Measurements from ENCODE around the gene TUBB6.

DNA sequence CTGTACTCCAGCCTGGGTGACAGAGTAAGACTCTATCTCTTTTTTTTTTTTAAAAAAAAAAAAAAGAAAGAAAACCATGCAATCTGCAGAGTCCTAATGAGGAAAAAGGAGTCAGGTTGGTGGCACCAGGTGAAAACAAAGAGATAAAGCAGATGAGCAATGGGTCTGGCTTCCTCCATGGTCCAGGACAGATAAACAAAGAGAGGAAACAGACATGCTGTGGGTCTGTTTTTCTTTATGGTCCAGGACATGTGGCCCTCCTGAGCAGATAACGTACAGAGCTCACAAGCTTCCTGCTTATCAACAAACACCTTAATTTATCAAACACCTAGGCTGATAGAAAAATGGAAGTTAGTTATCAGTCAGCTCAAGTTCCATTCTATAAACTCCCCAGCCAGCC, 24.4 kb upstream of the TUBB6 start:
- no peak for TF ChIP-seq ZFP37 (tag by site-specific recombination; IDR thresholded peaks at IDR 0.05)
- TF ChIP-seq, protein P1, sequence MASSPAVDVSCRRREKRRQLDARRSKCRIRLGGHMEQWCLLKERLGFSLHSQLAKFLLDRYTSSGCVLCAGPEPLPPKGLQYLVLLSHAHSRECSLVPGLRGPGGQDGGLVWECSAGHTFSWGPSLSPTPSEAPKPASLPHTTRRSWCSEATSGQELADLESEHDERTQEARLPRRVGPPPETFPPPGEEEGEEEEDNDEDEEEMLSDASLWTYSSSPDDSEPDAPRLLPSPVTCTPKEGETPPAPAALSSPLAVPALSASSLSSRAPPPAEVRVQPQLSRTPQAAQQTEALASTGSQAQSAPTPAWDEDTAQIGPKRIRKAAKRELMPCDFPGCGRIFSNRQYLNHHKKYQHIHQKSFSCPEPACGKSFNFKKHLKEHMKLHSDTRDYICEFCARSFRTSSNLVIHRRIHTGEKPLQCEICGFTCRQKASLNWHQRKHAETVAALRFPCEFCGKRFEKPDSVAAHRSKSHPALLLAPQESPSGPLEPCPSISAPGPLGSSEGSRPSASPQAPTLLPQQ (tag by site-specific recombination; IDR thresholded peaks at IDR 0.05): no peak
- TF ChIP-seq, protein P2, sequence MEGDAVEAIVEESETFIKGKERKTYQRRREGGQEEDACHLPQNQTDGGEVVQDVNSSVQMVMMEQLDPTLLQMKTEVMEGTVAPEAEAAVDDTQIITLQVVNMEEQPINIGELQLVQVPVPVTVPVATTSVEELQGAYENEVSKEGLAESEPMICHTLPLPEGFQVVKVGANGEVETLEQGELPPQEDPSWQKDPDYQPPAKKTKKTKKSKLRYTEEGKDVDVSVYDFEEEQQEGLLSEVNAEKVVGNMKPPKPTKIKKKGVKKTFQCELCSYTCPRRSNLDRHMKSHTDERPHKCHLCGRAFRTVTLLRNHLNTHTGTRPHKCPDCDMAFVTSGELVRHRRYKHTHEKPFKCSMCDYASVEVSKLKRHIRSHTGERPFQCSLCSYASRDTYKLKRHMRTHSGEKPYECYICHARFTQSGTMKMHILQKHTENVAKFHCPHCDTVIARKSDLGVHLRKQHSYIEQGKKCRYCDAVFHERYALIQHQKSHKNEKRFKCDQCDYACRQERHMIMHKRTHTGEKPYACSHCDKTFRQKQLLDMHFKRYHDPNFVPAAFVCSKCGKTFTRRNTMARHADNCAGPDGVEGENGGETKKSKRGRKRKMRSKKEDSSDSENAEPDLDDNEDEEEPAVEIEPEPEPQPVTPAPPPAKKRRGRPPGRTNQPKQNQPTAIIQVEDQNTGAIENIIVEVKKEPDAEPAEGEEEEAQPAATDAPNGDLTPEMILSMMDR (tag by site-specific recombination; IDR thresholded peaks at IDR 0.05): no peak
- TF ChIP-seq ZNF114 (tag by site-specific recombination; IDR thresholded peaks at IDR 0.05): no peak
- no peak for TF ChIP-seq ZNF501 (tag by site-specific recombination; IDR thresholded peaks at IDR 0.05)
- TF ChIP-seq, protein P3, sequence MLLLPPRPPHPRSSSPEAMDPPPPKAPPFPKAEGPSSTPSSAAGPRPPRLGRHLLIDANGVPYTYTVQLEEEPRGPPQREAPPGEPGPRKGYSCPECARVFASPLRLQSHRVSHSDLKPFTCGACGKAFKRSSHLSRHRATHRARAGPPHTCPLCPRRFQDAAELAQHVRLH (tag by site-specific recombination; IDR thresholded peaks at IDR 0.05): no peak
- TF ChIP-seq, protein P4, sequence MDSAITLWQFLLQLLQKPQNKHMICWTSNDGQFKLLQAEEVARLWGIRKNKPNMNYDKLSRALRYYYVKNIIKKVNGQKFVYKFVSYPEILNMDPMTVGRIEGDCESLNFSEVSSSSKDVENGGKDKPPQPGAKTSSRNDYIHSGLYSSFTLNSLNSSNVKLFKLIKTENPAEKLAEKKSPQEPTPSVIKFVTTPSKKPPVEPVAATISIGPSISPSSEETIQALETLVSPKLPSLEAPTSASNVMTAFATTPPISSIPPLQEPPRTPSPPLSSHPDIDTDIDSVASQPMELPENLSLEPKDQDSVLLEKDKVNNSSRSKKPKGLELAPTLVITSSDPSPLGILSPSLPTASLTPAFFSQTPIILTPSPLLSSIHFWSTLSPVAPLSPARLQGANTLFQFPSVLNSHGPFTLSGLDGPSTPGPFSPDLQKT (IDR thresholded peaks at IDR 0.05; ENCODE audit: borderline replicate concordance, low read depth, low read length): no peak
